Hepatocyte (in vitro differentiated cells): ENCODE data around the gene SLC44A3. TPM values are rescaled to one million over a fixed set of nuclear protein-coding genes. Genes with fewer than 3 reads are reported as not detected.

Source experiments
- DNase-seq: peaks from one replicate; pipeline ENCODE4 v3.0.0-alpha.2; 2016; ENCODE audit warnings: low spot score
- H2AFZ ChIP-seq: fragments of 200-600 bp; sonication (generic); 2 replicates; pipeline ENCODE4 v1.6.0; 2016; ENCODE audit warnings: antibody characterized with exemption, mild to moderate bottlenecking
- H3K27ac ChIP-seq: fragments of 200-600 bp; sonication (generic); 2 replicates; pipeline ENCODE4 v1.5.1; 2016; ENCODE audit warnings: mild to moderate bottlenecking
- H3K27me3 ChIP-seq: fragments of 200-600 bp; sonication (generic); 2 replicates; pipeline ENCODE4 v1.6.1; 2016
- H3K36me3 ChIP-seq: fragments of 200-600 bp; sonication (generic); replicated peaks from 2 replicates; pipeline ENCODE4 v1.5.1; 2016; ENCODE audit warnings: low read depth; ENCODE audit not compliant: insufficient read depth
- H3K4me1 ChIP-seq: fragments of 200-600 bp; sonication (generic); 2 replicates; pipeline ENCODE4 v1.5.1; 2016; ENCODE audit warnings: mild to moderate bottlenecking, moderate library complexity; ENCODE audit not compliant: insufficient read depth
- H3K4me2 ChIP-seq: fragments of 200-600 bp; sonication (generic); 2 replicates; pipeline ENCODE4 v1.6.0; 2016
- H3K4me3 ChIP-seq: fragments of 200-600 bp; sonication (generic); 2 replicates; pipeline ENCODE4 v1.5.1; 2016; ENCODE audit warnings: mild to moderate bottlenecking
- H3K79me2 ChIP-seq: fragments of 200-600 bp; sonication (generic); 2 replicates; pipeline ENCODE4 v1.6.0; 2017; ENCODE audit warnings: mild to moderate bottlenecking
- H3K9me2 ChIP-seq: fragments of 200-600 bp; sonication (generic); replicated peaks from 2 replicates; pipeline ENCODE4 v1.6.0; 2017; ENCODE audit warnings: mild to moderate bottlenecking; ENCODE audit not compliant: insufficient read depth
- H3K9me3 ChIP-seq: fragments of 200-600 bp; sonication (generic); 2 replicates; pipeline ENCODE4 v1.5.1; 2016; ENCODE audit warnings: low read depth, mild to moderate bottlenecking
- H4K20me1 ChIP-seq: fragments of 200-600 bp; sonication (generic); 2 replicates; pipeline ENCODE4 v1.6.0; 2016; ENCODE audit warnings: mild to moderate bottlenecking; ENCODE audit not compliant: insufficient read depth, poor library complexity, severe bottlenecking
- EZH2 ChIP-seq: fragments of 200-600 bp; sonication (generic); IDR thresholded peaks from 2 replicates; pipeline ENCODE4 v1.6.1; 2016; ENCODE audit warnings: antibody characterized with exemption, mild to moderate bottlenecking, borderline replicate concordance
- EZH2phosphoT487 ChIP-seq: fragments of 200-600 bp; sonication (generic); IDR thresholded peaks from one replicate; pipeline ENCODE4 v1.6.1; 2018; ENCODE audit warnings: antibody characterized with exemption, mild to moderate bottlenecking, low read depth, moderate library complexity; ENCODE audit not compliant: unreplicated experiment, severe bottlenecking
- WGBS: methylation state at CpG from one replicate; pipeline ENCODE4 v1.1.6; 2016; ENCODE audit warnings: low lambda C conversion rate; ENCODE audit errors: missing lambda C conversion rate; 5-methylcytosine and 5-hydroxymethylcytosine counted together
- polyA plus RNA-seq: library from polyadenylated mRNA; unstranded; fragments of >200 nt; fragmentation: Nextera tagmentation; extraction: Ambion mirVana; gene quantifications from 2 replicates; pipeline ENCODE4 v1.2.1, GENCODE V29; 2016
- total RNA-seq: library from RNA; depleted of rRNA; stranded (reverse); fragments of >200 nt; gene quantifications from 2 replicates; pipeline ENCODE4 v1.2.3, GENCODE V29; 2014
- TF ChIP-seq, protein P1 (sequence below): fragments of 200-600 bp; sonication (generic); IDR thresholded peaks from 2 replicates; pipeline ENCODE4 v1.5.1; 2016; ENCODE audit warnings: antibody characterized with exemption, mild to moderate bottlenecking; ENCODE audit not compliant: poor library complexity

The SLC44A3 gene
- total and polyA plus RNA-seq, 2 experiments from 2014 or later: 51.5 to 55.3 TPM

DNA sequence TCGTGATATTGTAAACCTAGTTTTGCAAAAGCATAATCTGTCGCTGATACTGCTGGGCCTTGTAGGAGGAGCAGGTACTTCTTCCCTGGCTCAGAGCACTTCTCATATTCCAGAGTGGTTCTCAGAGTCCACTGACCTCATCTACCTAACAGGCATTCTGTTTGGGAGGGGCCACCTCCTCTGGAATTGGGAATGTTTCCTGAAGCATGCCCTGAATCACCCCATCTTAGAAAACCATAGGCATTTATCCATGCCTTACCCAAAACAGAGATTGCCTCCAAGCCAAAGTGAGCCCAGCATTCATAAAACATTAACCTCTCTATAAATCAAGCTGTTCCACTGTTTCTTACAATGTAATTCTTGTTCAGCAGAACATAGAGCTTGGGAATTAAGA lies 35.1 kb downstream of the SLC44A3 start:
- peak overlapping the region; percentile 72 for H3K4me2 ChIP-seq
- H3K36me3 ChIP-seq: no peaks in the 10 kb centered on the region
- peak overlapping the region; percentile 58 for H3K27ac ChIP-seq
- H3K9me3 ChIP-seq: no peaks in the 10 kb centered on the region
- TF ChIP-seq, protein P1, sequence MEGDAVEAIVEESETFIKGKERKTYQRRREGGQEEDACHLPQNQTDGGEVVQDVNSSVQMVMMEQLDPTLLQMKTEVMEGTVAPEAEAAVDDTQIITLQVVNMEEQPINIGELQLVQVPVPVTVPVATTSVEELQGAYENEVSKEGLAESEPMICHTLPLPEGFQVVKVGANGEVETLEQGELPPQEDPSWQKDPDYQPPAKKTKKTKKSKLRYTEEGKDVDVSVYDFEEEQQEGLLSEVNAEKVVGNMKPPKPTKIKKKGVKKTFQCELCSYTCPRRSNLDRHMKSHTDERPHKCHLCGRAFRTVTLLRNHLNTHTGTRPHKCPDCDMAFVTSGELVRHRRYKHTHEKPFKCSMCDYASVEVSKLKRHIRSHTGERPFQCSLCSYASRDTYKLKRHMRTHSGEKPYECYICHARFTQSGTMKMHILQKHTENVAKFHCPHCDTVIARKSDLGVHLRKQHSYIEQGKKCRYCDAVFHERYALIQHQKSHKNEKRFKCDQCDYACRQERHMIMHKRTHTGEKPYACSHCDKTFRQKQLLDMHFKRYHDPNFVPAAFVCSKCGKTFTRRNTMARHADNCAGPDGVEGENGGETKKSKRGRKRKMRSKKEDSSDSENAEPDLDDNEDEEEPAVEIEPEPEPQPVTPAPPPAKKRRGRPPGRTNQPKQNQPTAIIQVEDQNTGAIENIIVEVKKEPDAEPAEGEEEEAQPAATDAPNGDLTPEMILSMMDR: no peak
- TF ChIP-seq EZH2phosphoT487 (no peak), EZH2 (no peak)
- H3K27me3 ChIP-seq: no peaks in the 10 kb centered on the region
- WGBS: 82% methylated on average over 2 of the region's 2 CpGs
- H4K20me1 ChIP-seq: no peaks in the 10 kb centered on the region
- no peak for DNase-seq
- no peaks in the 10 kb centered on the region for H3K9me2 ChIP-seq
- no peaks in the 10 kb centered on the region for H3K79me2 ChIP-seq
- H3K4me1 ChIP-seq: peaks cover 8% of the 10 kb centered on the region
- H3K4me3 ChIP-seq: no peak overlapping the region
- no peak overlapping the region for H2AFZ ChIP-seq

DNA sequence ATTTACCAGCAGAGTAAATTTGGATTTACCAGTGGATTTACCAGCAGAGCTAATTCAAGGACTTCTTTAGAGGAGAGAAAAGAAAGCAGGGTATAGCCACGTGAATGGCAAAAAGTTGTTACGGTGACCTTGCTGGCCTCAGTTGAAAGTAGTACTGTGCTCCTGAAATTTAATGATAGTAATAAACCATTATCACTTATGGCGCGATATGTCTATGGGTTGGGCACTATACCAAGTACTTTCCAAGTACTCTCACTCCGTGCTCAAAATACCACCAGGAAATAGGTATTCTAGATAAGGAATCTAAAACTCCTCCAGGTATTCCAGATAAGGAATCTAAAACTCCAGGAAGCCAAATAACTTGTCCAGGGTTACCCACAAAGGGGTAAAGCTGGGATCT lies 35.8 kb downstream of the SLC44A3 start:
- Histone ChIP-seq H3K9me3 (no peaks in the 10 kb centered on the region), H3K36me3 (no peaks in the 10 kb centered on the region), H3K79me2 (no peaks in the 10 kb centered on the region), H3K4me2 (no peak overlapping the region), H3K4me1 (peaks cover 8% of the 10 kb centered on the region), H3K27me3 (no peaks in the 10 kb centered on the region), H3K9me2 (no peaks in the 10 kb centered on the region), H2AFZ (no peak overlapping the region), H3K27ac (peak overlapping the region; percentile 58), H4K20me1 (no peaks in the 10 kb centered on the region), H3K4me3 (no peak overlapping the region)
- TF ChIP-seq, protein P1: no peak
- no peak for TF ChIP-seq EZH2
- no peak for TF ChIP-seq EZH2phosphoT487
- DNase-seq: no peak
- WGBS: 89% methylated on average over 5 of the region's 5 CpGs

DNA sequence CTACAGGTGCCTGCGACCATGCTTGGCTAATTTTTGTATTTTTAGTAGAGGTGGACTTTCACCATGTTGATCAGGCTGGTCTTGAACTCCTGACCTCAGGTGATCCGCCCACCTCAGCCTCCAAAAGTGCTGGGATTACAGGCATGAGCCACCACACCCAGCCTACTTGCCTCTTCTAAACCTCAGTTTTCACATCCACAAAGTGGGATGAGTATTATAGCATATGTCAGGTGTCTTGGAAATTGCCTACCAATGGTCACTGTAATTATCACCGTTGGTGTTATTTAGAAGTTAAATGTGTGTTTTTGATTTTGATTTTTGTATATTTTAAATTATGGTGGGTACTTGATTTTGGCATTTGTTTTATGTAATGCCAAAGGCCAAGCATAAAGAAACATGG lies 36.7 kb downstream of the SLC44A3 start:
- no peak overlapping the region for H2AFZ ChIP-seq
- H3K79me2 ChIP-seq: no peaks in the 10 kb centered on the region
- no peaks in the 10 kb centered on the region for H3K9me2 ChIP-seq
- no peak overlapping the region for H3K27ac ChIP-seq
- no peaks in the 10 kb centered on the region for H3K36me3 ChIP-seq
- H3K4me3 ChIP-seq: no peak overlapping the region
- no peaks in the 10 kb centered on the region for H3K27me3 ChIP-seq
- H3K4me1 ChIP-seq: peaks cover 10% of the 10 kb centered on the region
- no peaks in the 10 kb centered on the region for H4K20me1 ChIP-seq
- H3K4me2 ChIP-seq: no peak overlapping the region
- DNase-seq: no peak
- TF ChIP-seq, protein P1: no peak
- TF ChIP-seq EZH2phosphoT487 (no peak), EZH2 (no peak)
- H3K9me3 ChIP-seq: no peaks in the 10 kb centered on the region
- 98% methylated on average over 3 of the region's 3 CpGs for WGBS

DNA sequence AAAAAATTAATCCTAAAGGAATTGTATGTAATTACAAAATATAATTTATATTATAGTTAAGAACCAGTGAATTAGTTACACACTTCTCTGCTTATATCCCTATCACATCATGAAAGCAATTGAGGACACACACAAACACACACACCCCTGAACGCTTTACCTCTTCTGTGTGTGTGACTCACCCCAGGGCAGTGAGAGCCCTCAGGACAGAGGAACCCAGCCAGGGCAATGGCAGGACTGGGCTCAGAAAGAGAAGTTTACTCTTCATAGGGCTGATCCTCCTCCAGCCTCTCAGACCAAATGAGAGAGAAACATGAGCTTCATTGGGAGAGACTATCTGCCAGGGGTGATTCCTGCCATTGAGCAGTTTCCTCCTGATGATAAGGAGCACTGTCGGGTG lies 38.1 kb downstream of the SLC44A3 start:
- H3K79me2 ChIP-seq: no peaks in the 10 kb centered on the region
- no peak for DNase-seq
- no peak for TF ChIP-seq EZH2phosphoT487
- no peak for TF ChIP-seq EZH2
- TF ChIP-seq, protein P1: no peak
- H3K4me2 ChIP-seq: no peak overlapping the region
- H3K27ac ChIP-seq: no peak overlapping the region
- H3K4me1 ChIP-seq: peaks cover 24% of the 10 kb centered on the region
- WGBS: 55% methylated on average over 2 of the region's 2 CpGs
- no peaks in the 10 kb centered on the region for H3K9me3 ChIP-seq
- H4K20me1 ChIP-seq: no peaks in the 10 kb centered on the region
- H3K36me3 ChIP-seq: no peaks in the 10 kb centered on the region
- no peak overlapping the region for H2AFZ ChIP-seq
- H3K27me3 ChIP-seq: no peaks in the 10 kb centered on the region
- no peaks in the 10 kb centered on the region for H3K9me2 ChIP-seq
- no peak overlapping the region for H3K4me3 ChIP-seq
